NCI-H748 treated with DMSO at 0.1 percent for 48 hours (cell line): Measurements from ENCODE around the gene KYNU.
A peak's percentile ranks its signal among the peaks of the same experiment; 100 is the strongest.

Experiments used
- DNase-seq: peaks from one replicate; lab custom pipeline; 2025; lab: John Stamatoyannopoulos, UW

Gene KYNU

DNA sequence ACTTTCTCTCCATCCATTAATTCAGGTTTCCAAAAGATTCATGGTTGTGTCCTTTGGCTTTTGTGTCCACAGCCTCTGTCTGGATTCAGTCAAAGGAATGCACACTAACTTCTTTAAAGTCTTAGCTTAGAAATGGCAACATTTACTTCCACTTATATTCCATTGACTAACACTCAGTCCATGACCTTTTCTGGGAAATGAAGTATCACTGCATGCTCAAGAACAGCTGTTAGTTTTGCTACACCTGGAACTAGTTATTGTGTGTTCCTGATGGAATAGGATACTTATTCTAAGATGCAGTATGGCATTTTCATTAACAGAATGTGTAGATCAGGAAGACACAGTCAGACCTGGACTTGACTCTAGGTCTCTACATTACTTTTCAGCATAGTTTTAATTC lies 88.8 kb downstream of the KYNU start:
- DNase-seq = no peak

GRCh38 chr2:142967060-142967459 lies 89.6 kb downstream of the KYNU start:
- DNase-seq = no peak

- no peak for DNase-seq
Observed at GRCh38 chr2:142973160-142973821, 95.8 kb downstream of the KYNU start.

- DNase-seq = no peak
Observed at GRCh38 chr2:142973822-142974207, 96.4 kb downstream of the KYNU start.

DNA sequence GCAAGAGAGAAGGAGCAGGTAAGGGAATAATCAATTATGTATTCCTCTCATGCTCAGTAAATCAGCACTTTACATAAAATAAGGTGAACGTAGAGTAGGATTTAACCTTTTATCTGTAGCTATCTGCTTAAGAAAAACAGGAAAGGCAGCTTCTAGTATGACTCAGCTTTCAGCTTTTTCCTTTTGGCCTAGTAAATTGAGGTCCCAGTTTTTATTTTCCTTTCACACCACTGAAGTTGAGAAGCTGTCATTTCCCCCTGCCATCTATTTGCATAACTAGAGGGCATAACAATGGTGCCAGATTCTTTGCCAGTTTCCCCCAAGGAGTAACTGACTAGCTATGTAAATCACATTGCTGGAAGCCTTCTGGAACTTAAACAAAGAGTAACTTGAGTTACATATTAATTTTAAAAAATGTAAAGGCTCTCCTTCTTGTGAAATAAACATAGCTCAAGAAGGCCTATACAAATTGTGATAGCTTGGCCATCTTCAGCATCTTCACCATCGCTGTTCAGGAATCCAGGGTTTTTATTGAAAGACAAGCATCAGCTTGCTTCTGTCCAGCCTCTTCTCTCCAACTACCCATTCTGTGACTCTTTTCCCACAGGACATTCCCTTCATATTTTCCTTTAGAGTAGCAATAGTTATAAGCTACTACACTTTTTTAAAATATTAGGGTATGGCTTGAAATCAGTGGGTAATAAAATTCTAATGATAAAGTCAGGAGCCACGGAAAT lies 97.0 kb downstream of the KYNU start:
- no peak for DNase-seq

GRCh38 chr2:142975239-142975638 lies 97.8 kb downstream of the KYNU start:
- no peak for DNase-seq

DNA sequence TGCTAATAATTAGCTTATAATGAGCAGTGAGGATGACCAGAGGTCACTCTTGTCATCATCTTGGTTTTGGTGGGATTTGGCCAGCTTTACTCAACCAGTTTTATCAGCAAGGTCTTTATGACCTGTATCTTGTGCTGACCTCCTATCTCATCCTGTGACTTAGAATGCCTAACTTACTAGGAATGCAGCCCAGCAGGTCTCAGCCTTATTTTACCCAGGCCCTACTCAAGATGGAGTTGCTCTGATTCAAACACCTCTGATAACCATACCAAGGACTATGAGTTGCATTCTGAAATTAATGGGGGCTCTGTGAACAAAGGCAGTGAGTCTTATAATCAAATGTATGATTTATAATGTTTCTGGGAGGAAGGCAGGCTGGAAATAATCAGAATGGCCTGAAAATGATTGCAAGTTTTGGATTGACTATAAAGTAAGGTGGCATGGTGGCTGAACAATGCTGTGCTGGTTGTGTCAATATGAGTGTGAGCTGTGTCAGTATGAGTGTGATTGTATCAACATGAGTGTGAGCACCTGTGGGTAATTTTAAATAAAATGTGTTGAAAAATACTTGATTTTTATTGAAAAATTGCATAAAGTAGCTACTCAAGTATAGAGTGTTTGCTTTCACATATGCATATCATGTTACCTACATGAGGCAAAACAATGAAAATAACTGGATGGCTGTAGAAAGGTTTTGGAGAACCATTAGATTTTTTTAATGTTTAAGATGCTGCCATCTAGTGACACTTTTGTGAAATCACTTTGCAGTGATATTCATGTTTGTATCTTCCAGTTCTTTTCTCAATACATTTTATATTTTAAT lies 103.0 kb downstream of the KYNU start:
- DNase-seq = peak; percentile 29

DNA sequence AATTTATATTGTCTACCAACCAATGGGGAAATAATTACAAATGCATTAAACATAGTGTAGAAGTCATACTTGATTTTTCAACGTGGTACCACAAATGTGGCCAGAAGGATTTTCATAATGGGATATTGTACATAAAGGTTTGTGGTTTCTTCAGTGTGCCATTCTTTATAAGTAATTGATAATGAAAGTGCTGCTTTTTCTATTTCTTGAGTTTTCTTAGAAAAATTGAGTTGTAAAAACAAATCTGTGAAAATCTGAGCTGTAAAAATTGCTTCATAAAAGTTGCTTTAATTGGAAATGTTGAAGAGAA lies 103.6 kb downstream of the KYNU start:
- DNase-seq = no peak

- DNase-seq = no peak
Observed at GRCh38 chr2:142981756-142982155, 104.3 kb downstream of the KYNU start.

- DNase-seq = no peak
Observed at GRCh38 chr2:142983174-142983573, 105.7 kb downstream of the KYNU start.

- DNase-seq = no peak
Observed at GRCh38 chr2:142984657-142985056, 107.2 kb downstream of the KYNU start.

- no peak for DNase-seq
Observed at GRCh38 chr2:142987044-142987443, 109.6 kb downstream of the KYNU start.

- DNase-seq = peak; percentile 45
Observed at GRCh38 chr2:142989273-142990204, 112.1 kb downstream of the KYNU start.

DNA sequence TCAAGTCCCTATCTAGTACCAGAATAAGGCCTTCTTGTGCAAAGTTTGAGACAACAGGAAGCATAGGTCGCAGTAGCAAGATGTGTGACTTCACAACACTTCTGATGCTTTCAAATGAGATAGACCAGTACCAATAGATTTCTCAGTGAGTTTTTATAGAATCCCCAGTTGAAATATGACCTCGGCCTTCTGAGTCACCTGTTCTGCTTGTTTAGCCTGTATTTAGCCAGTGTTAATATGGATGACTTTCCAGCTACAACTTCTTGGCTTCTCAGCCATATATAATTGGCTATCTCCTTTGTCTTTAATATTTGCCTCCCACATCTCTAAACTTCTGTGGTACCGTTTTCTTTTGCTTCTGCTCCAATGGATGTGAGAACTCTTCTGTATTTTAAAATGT lies 113.8 kb downstream of the KYNU start:
- DNase-seq = no peak

GRCh38 chr2:142992840-142993239 lies 115.4 kb downstream of the KYNU start:
- DNase-seq = no peak

GRCh38 chr2:142993771-142994170 lies 116.3 kb downstream of the KYNU start:
- DNase-seq = no peak

DNA sequence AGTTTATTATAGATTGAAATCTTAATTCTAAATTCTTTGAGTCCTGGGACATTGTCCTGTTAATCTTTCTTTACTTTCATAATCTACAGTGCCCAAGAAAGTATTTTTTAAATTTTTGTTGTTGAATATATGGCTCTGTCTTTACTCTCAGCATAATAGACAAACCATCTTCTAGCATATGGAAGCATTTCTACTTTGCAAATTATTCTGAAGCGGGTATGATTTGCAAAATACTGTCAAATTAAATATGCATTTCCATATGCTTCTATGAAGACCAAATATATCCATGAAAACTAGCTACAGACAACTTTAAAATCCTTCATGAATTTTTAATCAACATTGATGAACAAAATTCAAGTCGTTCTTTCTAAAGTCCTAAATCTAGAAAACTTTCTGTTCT lies 117.2 kb downstream of the KYNU start:
- no peak for DNase-seq

DNA sequence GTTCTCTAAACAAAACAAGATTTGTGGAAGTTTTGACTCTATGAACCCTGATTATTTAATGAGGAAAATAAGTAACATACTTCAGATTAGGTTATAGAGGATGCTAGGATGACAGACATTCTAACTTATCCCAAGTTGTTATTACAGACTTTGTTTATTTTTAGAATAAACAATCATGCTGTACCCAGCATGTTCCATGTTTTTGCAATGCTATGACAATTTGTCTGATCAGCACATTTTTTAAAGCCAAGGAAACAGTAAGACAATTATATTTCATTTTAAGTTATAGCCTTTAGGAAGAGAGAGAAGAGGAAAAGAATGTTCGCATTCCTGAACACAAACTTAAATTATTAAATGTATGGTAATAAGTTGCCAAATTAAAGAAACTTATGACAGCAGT lies 119.8 kb downstream of the KYNU start:
- no peak for DNase-seq

DNA sequence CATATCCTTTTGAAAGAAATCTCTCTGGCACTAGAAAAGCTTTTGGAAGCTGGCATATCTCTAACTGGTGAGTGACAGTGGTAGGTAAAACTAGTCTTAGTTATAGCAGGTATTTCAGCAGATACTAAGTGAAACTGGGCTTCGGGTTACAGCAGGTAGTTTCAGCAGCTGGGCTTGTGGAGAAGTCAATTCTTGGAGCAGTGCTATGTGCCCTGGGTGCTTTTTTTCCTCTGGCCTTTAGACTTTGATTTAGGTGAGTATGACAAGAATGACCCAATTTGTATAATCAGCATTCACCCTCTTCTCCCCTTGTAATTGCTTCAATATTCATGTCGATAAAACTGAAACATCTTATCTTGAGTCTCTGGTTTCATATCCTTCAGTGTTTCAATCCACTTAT lies 123.1 kb downstream of the KYNU start:
- DNase-seq = no peak

GRCh38 chr2:143001501-143001900 lies 124.0 kb downstream of the KYNU start:
- DNase-seq = no peak

DNA sequence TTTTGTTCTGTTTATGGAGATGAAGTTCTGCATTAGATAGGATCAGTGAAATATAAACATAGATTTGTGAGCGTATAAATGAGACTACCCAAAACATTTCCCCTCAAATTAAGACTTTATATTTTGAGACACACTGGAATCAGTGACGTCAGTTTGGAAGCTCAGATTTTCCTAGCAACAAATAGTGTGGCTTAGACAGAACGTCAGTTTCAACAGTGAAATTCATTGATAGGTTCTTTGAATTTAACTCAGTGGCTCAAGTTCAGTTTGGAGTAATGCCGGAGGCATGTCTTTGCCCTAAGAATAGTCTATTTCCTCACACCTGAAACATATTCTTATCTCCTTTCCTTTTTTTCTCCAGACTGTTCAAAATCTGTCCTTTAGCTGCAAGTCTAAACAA lies 138.2 kb downstream of the KYNU start:
- no peak for DNase-seq

GRCh38 chr2:143026411-143027054 lies 149.1 kb downstream of the KYNU start:
- DNase-seq = no peak
